GM12878 (cell line): ENCODE data around the gene GAL. TPM values are rescaled to one million over a fixed set of nuclear protein-coding genes. Genes with fewer than 3 reads are reported as not detected.

Experiments
- ATAC-seq: fragments of 200-7000 bp; cut with Tn5 transposase; 3 replicates; pipeline ENCODE4 v1.9.1; 2020; ENCODE audit warnings: mild to moderate bottlenecking, moderate library complexity
- BruUV-seq: library from RNA; stranded (reverse); fragments of 400-500 nt; replicated peaks from 2 replicates; lab custom pipeline; 2021; lab: Mats Ljungman, UMichigan
- CTCF ChIA-PET: fragments of 300-600 bp; sonication (Branson Sonifier 250); formaldehyde crosslinking; extraction: SDS; loops from one replicate; lab custom pipeline; 2021; ENCODE audit warnings: inconsistent platforms; lab: Yijun Ruan, JAX
- POLR2A ChIA-PET: fragments of 350-600 bp; formaldehyde crosslinking; extraction: SDS; loops from one replicate; lab custom pipeline; 2021; ENCODE audit warnings: inconsistent platforms; lab: Charles Lee
- RAD21 ChIA-PET: fragments of 300-600 bp; sonication (Branson Sonifier 250); formaldehyde crosslinking; loops from one replicate; lab custom pipeline; 2023; ENCODE audit warnings: antibody characterized with exemption; ENCODE audit not compliant: unreplicated experiment; lab: Charles Lee
- SMC1A ChIA-PET: fragments of 300-600 bp; sonication (Branson Sonifier 250); formaldehyde crosslinking; loops from one replicate; lab custom pipeline; 2023; ENCODE audit not compliant: unreplicated experiment, uncharacterized antibody; lab: Charles Lee
- DNase-seq: peaks from one replicate; pipeline ENCODE4 v3.0.0-alpha.2; 2011; ENCODE audit warnings: low read depth, low spot score
- FAIRE-seq: peaks from 3 replicates; lab custom pipeline; 2011; peaks lifted over from hg19 to GRCh38; lab: Jason Lieb, UNC
- H2AFZ ChIP-seq: 2 replicates; pipeline ENCODE4 v1.6.0; 2011; ENCODE audit warnings: low read depth, low read length, control low read depth; ENCODE audit not compliant: control insufficient read depth
- H3K27ac ChIP-seq: 2 replicates; pipeline ENCODE4 v1.5.1; 2011; ENCODE audit warnings: control low read depth; ENCODE audit not compliant: control insufficient read depth, insufficient read depth
- H3K27me3 ChIP-seq, 2 experiments: replicated peaks in 1 of 2; 2 replicates each; pipeline versions ENCODE4 v1.6.0 to v1.6.1; 2011; ENCODE audit warnings: low read length in 1 of 2; ENCODE audit not compliant: control insufficient read depth in 2 of 2, insufficient read depth in 2 of 2
- H3K36me3 ChIP-seq, 2 experiments: 2 replicates each; pipeline ENCODE4 v1.5.1; 2011; ENCODE audit warnings: low read length in 1 of 2; ENCODE audit not compliant: control insufficient read depth in 2 of 2, insufficient read depth in 2 of 2
- H3K4me1 ChIP-seq: 2 replicates; pipeline ENCODE4 v1.6.1; 2011; ENCODE audit warnings: mild to moderate bottlenecking, low read length, moderate library complexity, mixed read lengths; ENCODE audit not compliant: control insufficient read depth, insufficient read depth
- H3K4me2 ChIP-seq: 2 replicates; pipeline ENCODE4 v1.6.0; 2011; ENCODE audit warnings: control low read depth; ENCODE audit not compliant: control insufficient read depth, insufficient read depth
- H3K4me3 ChIP-seq: fragments of 200-600 bp; sonication (generic); 2 replicates; pipeline ENCODE4 v1.5.1; 2016
- H3K79me2 ChIP-seq: 2 replicates; pipeline ENCODE4 v1.6.0; 2011; ENCODE audit warnings: low read length; ENCODE audit not compliant: control insufficient read depth, insufficient read depth
- H3K9ac ChIP-seq: 2 replicates; pipeline ENCODE4 v1.8.0; 2011; ENCODE audit warnings: low read length, control low read depth, mixed read lengths; ENCODE audit not compliant: control insufficient read depth, insufficient read depth
- H3K9me3 ChIP-seq: replicated peaks from 3 replicates; pipeline ENCODE4 v1.5.1; 2011; ENCODE audit warnings: mild to moderate bottlenecking, low read length; ENCODE audit not compliant: control insufficient read depth, insufficient read depth
- H4K20me1 ChIP-seq: 2 replicates; pipeline ENCODE4 v1.6.0; 2011; ENCODE audit not compliant: control insufficient read depth, insufficient read depth
- BHLHE40 ChIP-seq, 2 experiments: fragments of 450-650 bp in 1 of 2; IDR thresholded peaks; 2 replicates each; pipeline ENCODE4 v1.6.1; 2011 to 2017; ENCODE audit warnings: low read depth in 2 of 2, borderline replicate concordance in 1 of 2, improper control_type of control experiment in 1 of 2, low read length in 1 of 2, mild to moderate bottlenecking in 1 of 2
- CBFB ChIP-seq: IDR thresholded peaks from 2 replicates; pipeline ENCODE4 v1.6.1; 2016; ENCODE audit warnings: antibody characterized with exemption, low read depth
- GABPA ChIP-seq: IDR thresholded peaks from 2 replicates; pipeline ENCODE4 v1.6.1; 2014; ENCODE audit warnings: antibody characterized with exemption, low read depth, mild to moderate bottlenecking, inconsistent platforms
- NFYA ChIP-seq: IDR thresholded peaks from 2 replicates; pipeline ENCODE4 v1.6.1; 2011; ENCODE audit warnings: low read depth, mild to moderate bottlenecking, low read length, improper control_type of control experiment, borderline replicate concordance
- REST ChIP-seq: IDR thresholded peaks from 2 replicates; pipeline ENCODE4 v1.6.1; 2012; ENCODE audit warnings: mild to moderate bottlenecking, low read depth, low read length
- TAF1 ChIP-seq: IDR thresholded peaks from 2 replicates; pipeline ENCODE4 v1.6.1; 2011; ENCODE audit warnings: mild to moderate bottlenecking, low read depth, low read length, borderline replicate concordance
- ZBED1 ChIP-seq: IDR thresholded peaks from 2 replicates; pipeline ENCODE4 v1.6.1; 2016; ENCODE audit warnings: borderline replicate concordance
- ZBTB33 ChIP-seq: fragments of 450-650 bp; IDR thresholded peaks from 2 replicates; pipeline ENCODE4 v1.6.1; 2017; ENCODE audit warnings: mild to moderate bottlenecking
- WGBS: methylation state at CpG from one replicate; pipeline ENCODE4 v1.1.6; 2016; ENCODE audit warnings: low lambda C conversion rate; ENCODE audit not compliant: insufficient replicate concordance, insufficient coverage; ENCODE audit errors: missing lambda C conversion rate; 5-methylcytosine and 5-hydroxymethylcytosine counted together
- in situ Hi-C: fragments of 300-500 bp; cut with MboI; formaldehyde crosslinking; loops from 9 replicates; pipeline ENCODE4 v1.14.3; 2018; ENCODE audit warnings: mixed read lengths
- intact Hi-C: fragments of 100-400 bp; cut with micrococcal nuclease; formaldehyde crosslinking; loops from one replicate; pipeline ENCODE4 v1.14.2; 2022; ENCODE audit not compliant: unreplicated experiment
- polyA plus RNA-seq, 11 experiments: library from polyadenylated mRNA; depleted of rRNA in 4 of 11; unstranded in 6 of 11; stranded (reverse) in 5 of 11; fragments of >200 nt; fragmentation: Nextera tagmentation in 4 of 11; fragmentation: Illumina TruSeq in 1 of 11; extraction: Ambion mirVana in 4 of 11; extraction: Trizol in 1 of 11; gene quantifications; 1 replicate in 1 of 11; 2 replicates in 10 of 11; pipeline versions ENCODE4 v1.2.1 to v1.2.3, GENCODE V29; 2011 to 2016; ENCODE audit warnings: inconsistent platforms in 2 of 11, missing spikeins in 2 of 11, low read depth in 1 of 11
- total RNA-seq, 4 experiments: library from RNA; depleted of rRNA in 3 of 4; stranded (reverse); fragments of >200 nt in 3 of 4; fragmentation: Illumina TruSeq in 1 of 4; extraction: Trizol in 1 of 4; gene quantifications; 2 replicates each; pipeline versions ENCODE4 v1.2.1 to v1.2.3, GENCODE V29; 2013 to 2021

GAL gene
- total and polyA plus RNA-seq, 10 of the 15 experiments (the other 5 are each of a cell fraction or from before 2014, with no cell fraction given): 0.35 TPM; not detected in 9

GRCh38 chr11:68678031-68678441, 6.3 kb upstream of the GAL start (continued):
- TF ChIP-seq ZBTB33 (no peak), CBFB (no peak)

GRCh38 chr11:68680541-68681231, 3.7 kb upstream of the GAL start:
- Histone ChIP-seq H3K9me3 (no peaks in the 10 kb centered on the region), H3K79me2 (no peaks in the 10 kb centered on the region), H3K36me3 (no peaks in the 10 kb centered on the region), H2AFZ (no peak overlapping the region), H3K27me3 (peaks cover 9 to 14% of the 10 kb centered on the region in 2 experiments), H4K20me1 (no peaks in the 10 kb centered on the region), H3K27ac (no peak overlapping the region), H3K4me2 (no peak overlapping the region), H3K4me1 (no peaks in the 10 kb centered on the region), H3K4me3 (no peak overlapping the region), H3K9ac (no peak overlapping the region)
- RAD21 ChIA-PET: no interaction called here
- DNase-seq (no peak), ATAC-seq (no peak), FAIRE-seq (no peak)
- no peak for TF ChIP-seq REST
- no peak for TF ChIP-seq TAF1
- TF ChIP-seq NFYA: no peak
- TF ChIP-seq GABPA: no peak
- TF ChIP-seq ZBED1: no peak
- no peak for TF ChIP-seq BHLHE40 (IDR thresholded peaks at IDR 0.05; ENCODE audit: borderline replicate concordance in 1 of 2, low read depth in 2 of 2, low read length in 1 of 2)
- in situ Hi-C loops (no loop called here), intact Hi-C loops (no loop called here)
- WGBS: 49% methylated on average over 17 of the region's 17 CpGs
- POLR2A ChIA-PET: no interaction called here
- no TSS peak for BruUV-seq
- SMC1A ChIA-PET: no interaction called here
- CTCF ChIA-PET: no interaction called here
